Measurements from ENCODE around the gene MBNL2. TPM values are rescaled to one million over a fixed set of nuclear protein-coding genes. Genes with fewer than 3 reads are reported as not detected.

The MBNL2 gene
- total and polyA plus RNA-seq, 2 experiments from 2014 or later: 0.55 to 3.2 TPM

- TF ChIP-seq ZNF462 (CRISPR knock-in tag; IDR thresholded peaks at IDR 0.05): no peak
- TF ChIP-seq ZNF331 (CRISPR knock-in tag; IDR thresholded peaks at IDR 0.05; ENCODE audit: low read depth): no peak
- TF ChIP-seq ZNF114 (CRISPR knock-in tag; IDR thresholded peaks at IDR 0.05): no peak
- TF ChIP-seq REST (IDR thresholded peaks at IDR 0.05; ENCODE audit: unreplicated experiment): no peak
- TF ChIP-seq ETS1 (IDR thresholded peaks at IDR 0.05): no peak
- TF ChIP-seq EZH2 (IDR thresholded peaks at IDR 0.05; ENCODE audit: low read depth, unreplicated experiment): no peak
- TF ChIP-seq POLR2AphosphoS5 (IDR thresholded peaks at IDR 0.05; ENCODE audit: low read depth): no peak
- no peak for TF ChIP-seq NANOG (IDR thresholded peaks at IDR 0.05; ENCODE audit: borderline replicate concordance)
These were observed 33.4 kb downstream of the MBNL2 start (continued) for GRCh38 chr13:97255515-97256021.
